ENCODE measurements around the gene TTLL7.

TTLL7 gene

GRCh38 chr1:84025966-84026365 lies 27.0 kb upstream of the TTLL7 start:
- no peak for DNase-seq (ENCODE audit: low spot score)
- no peak for TF ChIP-seq CTCF (IDR thresholded peaks at IDR 0.05; ENCODE audit: extremely low read depth, insufficient read depth, missing control alignments)

GRCh38 chr1:84021822-84022221 lies 22.9 kb upstream of the TTLL7 start:
- no peak for DNase-seq (ENCODE audit: low spot score)
- no peak for TF ChIP-seq CTCF (IDR thresholded peaks at IDR 0.05; ENCODE audit: extremely low read depth, insufficient read depth, missing control alignments)
- in situ Hi-C loops (cut with MboI; ENCODE audit: low pct_unique_long_range_greater_than_20kb, low sequenced_read_pairs, unreplicated experiment): no loop called here

More at GRCh38 chr1:84025966-84026365, 27.0 kb upstream of the TTLL7 start:
- in situ Hi-C loops (cut with MboI; ENCODE audit: low pct_unique_long_range_greater_than_20kb, low sequenced_read_pairs, unreplicated experiment): no loop called here

- in situ Hi-C loops (cut with MboI; ENCODE audit: low pct_unique_long_range_greater_than_20kb, low sequenced_read_pairs, unreplicated experiment): no loop called here
- TF ChIP-seq CTCF (IDR thresholded peaks at IDR 0.05; ENCODE audit: extremely low read depth, insufficient read depth, missing control alignments): no peak
- DNase-seq (ENCODE audit: low spot score): no peak
Observed at GRCh38 chr1:84020151-84020550, 21.2 kb upstream of the TTLL7 start.

- no peak for TF ChIP-seq CTCF (IDR thresholded peaks at IDR 0.05; ENCODE audit: extremely low read depth, insufficient read depth, missing control alignments)
- in situ Hi-C loops (cut with MboI; ENCODE audit: low pct_unique_long_range_greater_than_20kb, low sequenced_read_pairs, unreplicated experiment): no loop called here
- DNase-seq (ENCODE audit: low spot score): no peak
Observed at GRCh38 chr1:84019217-84019616, 20.3 kb upstream of the TTLL7 start.

- in situ Hi-C loops (cut with MboI; ENCODE audit: low pct_unique_long_range_greater_than_20kb, low sequenced_read_pairs, unreplicated experiment): no loop called here
- no peak for DNase-seq (ENCODE audit: low spot score)
- no peak for TF ChIP-seq CTCF (IDR thresholded peaks at IDR 0.05; ENCODE audit: extremely low read depth, insufficient read depth, missing control alignments)
Observed at GRCh38 chr1:84013708-84014107, 14.8 kb upstream of the TTLL7 start.

GRCh38 chr1:84012018-84012417 lies 13.1 kb upstream of the TTLL7 start:
- in situ Hi-C loops (cut with MboI; ENCODE audit: low pct_unique_long_range_greater_than_20kb, low sequenced_read_pairs, unreplicated experiment): no loop called here
- no peak for DNase-seq (ENCODE audit: low spot score)
- no peak for TF ChIP-seq CTCF (IDR thresholded peaks at IDR 0.05; ENCODE audit: extremely low read depth, insufficient read depth, missing control alignments)

- no peak for DNase-seq (ENCODE audit: low spot score)
- in situ Hi-C loops (cut with MboI; ENCODE audit: low pct_unique_long_range_greater_than_20kb, low sequenced_read_pairs, unreplicated experiment): no loop called here
- TF ChIP-seq CTCF (IDR thresholded peaks at IDR 0.05; ENCODE audit: extremely low read depth, insufficient read depth, missing control alignments): no peak
Observed at GRCh38 chr1:84010136-84010535, 11.2 kb upstream of the TTLL7 start.

All from GM13977 (cell line).